Panc1 (cell line): ENCODE measurements around the gene DFFB. TPM values are rescaled to one million over a fixed set of nuclear protein-coding genes. Genes with fewer than 3 reads are reported as not detected.

ENCODE experiments used
- ATAC-seq: fragments of 200-7000 bp; cut with Tn5 transposase; 2 replicates; pipeline ENCODE4 v1.9.1; 2020; ENCODE audit warnings: mild to moderate bottlenecking, moderate library complexity
- BruUV-seq: library from RNA; stranded (reverse); fragments of 400-500 nt; replicated peaks from 2 replicates; lab custom pipeline; 2021; lab: Mats Ljungman, UMichigan
- CTCF ChIA-PET: fragments of 300-600 bp; sonication (Branson Sonifier 250); formaldehyde crosslinking; loops from one replicate; lab custom pipeline; 2022; ENCODE audit warnings: antibody characterized with exemption; lab: Charles Lee
- POLR2A ChIA-PET: fragments of 300-600 bp; sonication (Branson Sonifier 250); formaldehyde crosslinking; loops from one replicate; lab custom pipeline; 2022; ENCODE audit warnings: antibody characterized with exemption; lab: Charles Lee
- DNase-seq: peaks from one replicate; pipeline ENCODE4 v3.0.0-alpha.2; 2010; ENCODE audit warnings: low read depth, low spot score
- H3K27ac ChIP-seq: 2 replicates; pipeline ENCODE4 v1.5.1; 2011; ENCODE audit warnings: mild to moderate bottlenecking, low read length, inconsistent platforms
- H3K27me3 ChIP-seq: fragments of 200-500 bp; sonication (Bioruptor generic); 2 replicates; pipeline ENCODE4 v1.6.0; 2014; ENCODE audit warnings: low read length, inconsistent platforms; ENCODE audit not compliant: control insufficient read depth, insufficient read depth
- H3K36me3 ChIP-seq: fragments of 200-500 bp; sonication (Bioruptor generic); 2 replicates; pipeline ENCODE4 v1.5.1; 2014; ENCODE audit warnings: inconsistent platforms, mild to moderate bottlenecking, low read length, moderate library complexity; ENCODE audit not compliant: control insufficient read depth, insufficient read depth
- H3K4me1 ChIP-seq: 2 replicates; pipeline ENCODE4 v1.5.1; 2011; ENCODE audit warnings: inconsistent platforms, mild to moderate bottlenecking, low read length, moderate library complexity; ENCODE audit not compliant: control insufficient read depth, insufficient read depth
- H3K4me3 ChIP-seq, 2 experiments: 2 replicates each; pipeline ENCODE4 v1.5.1; 2011 to 2012; ENCODE audit warnings: low read depth in 2 of 2, low read length in 2 of 2, mild to moderate bottlenecking in 2 of 2, inconsistent platforms in 1 of 2, moderate library complexity in 1 of 2
- H3K9me3 ChIP-seq: fragments of 200-500 bp; sonication (Bioruptor generic); 2 replicates; pipeline ENCODE4 v1.5.1; 2014; ENCODE audit warnings: low read depth, mild to moderate bottlenecking, inconsistent platforms, low read length, moderate library complexity; ENCODE audit not compliant: control insufficient read depth, insufficient read depth
- CTCF ChIP-seq: fragments of 450-650 bp; IDR thresholded peaks from 2 replicates; pipeline ENCODE4 v1.5.1; 2017; ENCODE audit warnings: mild to moderate bottlenecking
- POLR2AphosphoS5 ChIP-seq: IDR thresholded peaks from 2 replicates; pipeline ENCODE4 v1.6.1; 2012; ENCODE audit warnings: mild to moderate bottlenecking, low read depth, low read length, moderate library complexity
- REST ChIP-seq, 2 experiments: IDR thresholded peaks; 2 replicates each; pipeline ENCODE4 v1.6.1; 2011 to 2012; ENCODE audit warnings: low read depth in 2 of 2, control low read depth in 1 of 2, low read length in 1 of 2, mild to moderate bottlenecking in 1 of 2, moderate library complexity in 1 of 2; ENCODE audit not compliant: insufficient read depth in 1 of 2
- SIN3A ChIP-seq: IDR thresholded peaks from 2 replicates; pipeline ENCODE4 v1.6.1; 2012; ENCODE audit warnings: low read depth, mild to moderate bottlenecking, low read length, moderate library complexity, borderline replicate concordance; ENCODE audit not compliant: insufficient read depth
- TCF7L2 ChIP-seq: IDR thresholded peaks from 2 replicates; pipeline ENCODE4 v1.6.1; 2011; ENCODE audit warnings: mild to moderate bottlenecking, low read depth, low read length, inconsistent platforms
- in situ Hi-C: cut with HindIII; loops from 2 replicates; pipeline ENCODE4 v1.10.0; 2016; ENCODE audit warnings: low sequenced_read_pairs, low pct_unique_long_range_greater_than_20kb
- intact Hi-C: fragments of 100-400 bp; cut with micrococcal nuclease; formaldehyde crosslinking; loops from one replicate; pipeline ENCODE4 v1.10.0; 2022; ENCODE audit not compliant: unreplicated experiment
- total RNA-seq: library from RNA; stranded (reverse); gene quantifications from one replicate; pipeline ENCODE4 v1.2.1, GENCODE V29; 2021; ENCODE audit not compliant: unreplicated experiment

Gene DFFB
- total RNA-seq, 1 experiment from 2014 or later, result 3.0 TPM

GRCh38 chr1:3906672-3907020 is 49.4 kb downstream of the DFFB start:
- H3K27me3 ChIP-seq, result no peaks in the 10 kb centered on the region
- no TSS peak for BruUV-seq
- ChIA-PET POLR2A (no interaction called here), CTCF (no interaction called here)
- ATAC-seq (no peak), DNase-seq (no peak)
- in situ Hi-C loops (no loop called here), intact Hi-C loops (no loop called here)
- H3K36me3 ChIP-seq, result no peaks in the 10 kb centered on the region
- H3K27ac ChIP-seq, result no peak overlapping the region
- H3K9me3 ChIP-seq, result no peaks in the 10 kb centered on the region
- TF ChIP-seq POLR2AphosphoS5, result no peak
- no peak for TF ChIP-seq CTCF
- TF ChIP-seq SIN3A, result no peak
- no peak for TF ChIP-seq REST (IDR thresholded peaks at IDR 0.05; ENCODE audit: insufficient read depth in 1 of 2, low read depth in 2 of 2, low read length in 1 of 2)
- TF ChIP-seq TCF7L2, result no peak
- peaks cover 6% of the 10 kb centered on the region; the same call in 1 of the 2 replicates for H3K4me1 ChIP-seq
- H3K4me3 ChIP-seq, result no peak overlapping the region

GRCh38 chr1:3907031-3907534 is 49.8 kb downstream of the DFFB start:
- in situ Hi-C loops, result no loop called here
- ChIA-PET CTCF (no interaction called here), POLR2A (no interaction called here)
- no peak for TF ChIP-seq SIN3A
- TF ChIP-seq TCF7L2, result no peak
- no peak for TF ChIP-seq REST (IDR thresholded peaks at IDR 0.05; ENCODE audit: insufficient read depth in 1 of 2, low read depth in 2 of 2, low read length in 1 of 2)
- no peak for TF ChIP-seq CTCF
- TF ChIP-seq POLR2AphosphoS5, result no peak
- no TSS peak for BruUV-seq
- no peaks in the 10 kb centered on the region for H3K9me3 ChIP-seq
- no peaks in the 10 kb centered on the region for H3K27me3 ChIP-seq
- H3K36me3 ChIP-seq, result no peaks in the 10 kb centered on the region
- H3K4me1 ChIP-seq, result peaks cover 6% of the 10 kb centered on the region; the same call in 1 of the 2 replicates
- H3K4me3 ChIP-seq, result no peak overlapping the region
- no peak overlapping the region for H3K27ac ChIP-seq
- intact Hi-C loops, result no loop called here
- ATAC-seq (no peak; the same call in 1 of the 2 replicates), DNase-seq (no peak)
